ENCODE measurements around the gene GHR. TPM values are rescaled to one million over a fixed set of nuclear protein-coding genes. Genes with fewer than 3 reads are reported as not detected.

Gene GHR
- total RNA-seq, 1 experiment from 2014 or later = 0.05 TPM

DNA sequence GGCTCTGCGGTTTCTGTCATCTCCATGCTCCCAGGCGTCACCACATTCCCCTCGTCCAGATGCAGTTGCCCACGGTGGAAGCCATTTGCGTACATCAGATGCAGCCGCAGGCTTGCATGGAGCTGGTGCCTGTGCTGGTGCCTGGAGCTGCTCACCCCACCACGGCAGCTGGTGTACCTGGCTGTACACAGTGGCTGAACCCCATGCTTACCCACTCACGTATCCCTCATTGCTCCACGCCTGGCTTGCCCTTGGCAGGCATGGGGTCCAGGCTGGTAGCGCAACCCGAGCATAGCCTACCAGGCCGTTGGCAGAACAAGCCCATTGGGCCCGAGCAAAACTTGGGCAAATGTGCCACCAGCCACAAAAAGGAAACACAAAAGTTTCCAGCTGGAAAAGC lies 159.5 kb downstream of the GHR start:
- Histone ChIP-seq H3K4me1 (ENCODE audit: control insufficient read depth, insufficient read depth, low read length) (no peaks in the 10 kb centered on the region), H3K9me3 (ENCODE audit: control insufficient read depth, insufficient read depth, low read depth, low read length) (no peaks in the 10 kb centered on the region), H3K36me3 (ENCODE audit: control insufficient read depth, insufficient read depth, low read length) (no peaks in the 10 kb centered on the region; the same call in 1 of the 2 replicates), H3K4me3 (ENCODE audit: low read depth in 2 of 2, low read length in 2 of 2) (no peak overlapping the region), H3K27ac (ENCODE audit: low read length) (no peak overlapping the region), H3K27me3 (ENCODE audit: control insufficient read depth, insufficient read depth, low read length) (no peaks in the 10 kb centered on the region; the same call in 1 of the 2 replicates)
- BruUV-seq (replicated peaks) = no TSS peak
- intact Hi-C loops (cut with micrococcal nuclease; ENCODE audit: unreplicated experiment) = loop anchor here (2.0 to 10.0 kb wide), 4 partner anchors 160 to 725 kb away; partner anchors contain the start of gene GHR
- POLR2A ChIA-PET = no interaction called here
- 0 out of 2 replicates have a peak, but pooled peaks have one; percentile 48 for ATAC-seq
- DNase-seq (ENCODE audit: low read depth, low spot score) = no peak
- in situ Hi-C loops (cut with HindIII; ENCODE audit: low pct_unique_long_range_greater_than_20kb, low sequenced_read_pairs) = no loop called here
- TF ChIP-seq, protein P1, sequence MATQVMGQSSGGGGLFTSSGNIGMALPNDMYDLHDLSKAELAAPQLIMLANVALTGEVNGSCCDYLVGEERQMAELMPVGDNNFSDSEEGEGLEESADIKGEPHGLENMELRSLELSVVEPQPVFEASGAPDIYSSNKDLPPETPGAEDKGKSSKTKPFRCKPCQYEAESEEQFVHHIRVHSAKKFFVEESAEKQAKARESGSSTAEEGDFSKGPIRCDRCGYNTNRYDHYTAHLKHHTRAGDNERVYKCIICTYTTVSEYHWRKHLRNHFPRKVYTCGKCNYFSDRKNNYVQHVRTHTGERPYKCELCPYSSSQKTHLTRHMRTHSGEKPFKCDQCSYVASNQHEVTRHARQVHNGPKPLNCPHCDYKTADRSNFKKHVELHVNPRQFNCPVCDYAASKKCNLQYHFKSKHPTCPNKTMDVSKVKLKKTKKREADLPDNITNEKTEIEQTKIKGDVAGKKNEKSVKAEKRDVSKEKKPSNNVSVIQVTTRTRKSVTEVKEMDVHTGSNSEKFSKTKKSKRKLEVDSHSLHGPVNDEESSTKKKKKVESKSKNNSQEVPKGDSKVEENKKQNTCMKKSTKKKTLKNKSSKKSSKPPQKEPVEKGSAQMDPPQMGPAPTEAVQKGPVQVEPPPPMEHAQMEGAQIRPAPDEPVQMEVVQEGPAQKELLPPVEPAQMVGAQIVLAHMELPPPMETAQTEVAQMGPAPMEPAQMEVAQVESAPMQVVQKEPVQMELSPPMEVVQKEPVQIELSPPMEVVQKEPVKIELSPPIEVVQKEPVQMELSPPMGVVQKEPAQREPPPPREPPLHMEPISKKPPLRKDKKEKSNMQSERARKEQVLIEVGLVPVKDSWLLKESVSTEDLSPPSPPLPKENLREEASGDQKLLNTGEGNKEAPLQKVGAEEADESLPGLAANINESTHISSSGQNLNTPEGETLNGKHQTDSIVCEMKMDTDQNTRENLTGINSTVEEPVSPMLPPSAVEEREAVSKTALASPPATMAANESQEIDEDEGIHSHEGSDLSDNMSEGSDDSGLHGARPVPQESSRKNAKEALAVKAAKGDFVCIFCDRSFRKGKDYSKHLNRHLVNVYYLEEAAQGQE (IDR thresholded peaks at IDR 0.05; ENCODE audit: insufficient read depth in 1 of 2, low read depth in 2 of 2, low read length in 1 of 2) = no peak
- TF ChIP-seq POLR2AphosphoS5 (IDR thresholded peaks at IDR 0.05; ENCODE audit: low read depth, low read length) (no peak), SIN3A (IDR thresholded peaks at IDR 0.05; ENCODE audit: borderline replicate concordance, insufficient read depth, low read depth, low read length) (no peak), TCF7L2 (IDR thresholded peaks at IDR 0.05; ENCODE audit: low read depth, low read length) (no peak)
- TF ChIP-seq, protein P2, sequence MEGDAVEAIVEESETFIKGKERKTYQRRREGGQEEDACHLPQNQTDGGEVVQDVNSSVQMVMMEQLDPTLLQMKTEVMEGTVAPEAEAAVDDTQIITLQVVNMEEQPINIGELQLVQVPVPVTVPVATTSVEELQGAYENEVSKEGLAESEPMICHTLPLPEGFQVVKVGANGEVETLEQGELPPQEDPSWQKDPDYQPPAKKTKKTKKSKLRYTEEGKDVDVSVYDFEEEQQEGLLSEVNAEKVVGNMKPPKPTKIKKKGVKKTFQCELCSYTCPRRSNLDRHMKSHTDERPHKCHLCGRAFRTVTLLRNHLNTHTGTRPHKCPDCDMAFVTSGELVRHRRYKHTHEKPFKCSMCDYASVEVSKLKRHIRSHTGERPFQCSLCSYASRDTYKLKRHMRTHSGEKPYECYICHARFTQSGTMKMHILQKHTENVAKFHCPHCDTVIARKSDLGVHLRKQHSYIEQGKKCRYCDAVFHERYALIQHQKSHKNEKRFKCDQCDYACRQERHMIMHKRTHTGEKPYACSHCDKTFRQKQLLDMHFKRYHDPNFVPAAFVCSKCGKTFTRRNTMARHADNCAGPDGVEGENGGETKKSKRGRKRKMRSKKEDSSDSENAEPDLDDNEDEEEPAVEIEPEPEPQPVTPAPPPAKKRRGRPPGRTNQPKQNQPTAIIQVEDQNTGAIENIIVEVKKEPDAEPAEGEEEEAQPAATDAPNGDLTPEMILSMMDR (IDR thresholded peaks at IDR 0.05) = no peak
- CTCF ChIA-PET = interaction anchor here (1.2 to 1.3 kb wide), 2 partner anchors 98 to 726 kb away, joined by 3 to 5 read pairs; no protein-coding TSS in a partner anchor

DNA sequence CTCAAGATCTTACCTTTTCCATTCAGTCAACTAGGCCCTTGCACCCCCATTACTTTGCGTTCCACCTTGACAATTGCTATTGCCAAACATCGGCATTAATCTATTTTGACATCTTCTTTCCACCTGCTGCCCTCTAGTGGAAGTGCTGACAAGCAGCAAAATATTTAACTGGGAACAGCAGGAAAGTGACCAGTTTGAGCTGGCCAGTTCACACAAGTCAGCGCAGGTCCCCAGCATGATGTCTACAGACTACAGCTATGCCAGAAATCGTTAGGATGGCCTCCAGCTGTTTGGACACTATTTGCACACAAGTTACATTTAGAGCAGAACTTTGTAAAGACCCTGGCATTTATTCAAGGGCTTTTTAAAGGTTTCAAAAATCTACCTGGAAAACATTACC lies 160.1 kb downstream of the GHR start:
- Histone ChIP-seq H3K4me3 (ENCODE audit: low read depth in 2 of 2, low read length in 2 of 2) (no peak overlapping the region), H3K4me1 (ENCODE audit: control insufficient read depth, insufficient read depth, low read length) (no peaks in the 10 kb centered on the region), H3K9me3 (ENCODE audit: control insufficient read depth, insufficient read depth, low read depth, low read length) (no peaks in the 10 kb centered on the region), H3K36me3 (ENCODE audit: control insufficient read depth, insufficient read depth, low read length) (no peaks in the 10 kb centered on the region; the same call in 1 of the 2 replicates), H3K27me3 (ENCODE audit: control insufficient read depth, insufficient read depth, low read length) (no peaks in the 10 kb centered on the region; the same call in 1 of the 2 replicates), H3K27ac (ENCODE audit: low read length) (no peak overlapping the region)
- in situ Hi-C loops (cut with HindIII; ENCODE audit: low pct_unique_long_range_greater_than_20kb, low sequenced_read_pairs) = no loop called here
- POLR2A ChIA-PET = no interaction called here
- BruUV-seq (replicated peaks) = no TSS peak
- DNase-seq (ENCODE audit: low read depth, low spot score) = peak; percentile 35
- TF ChIP-seq POLR2AphosphoS5 (IDR thresholded peaks at IDR 0.05; ENCODE audit: low read depth, low read length) = no peak
- TF ChIP-seq, protein P2 (IDR thresholded peaks at IDR 0.05) = peak; percentile 86
- CTCF ChIA-PET = interaction anchor here (0.9 to 1.3 kb wide), 3 partner anchors 99 to 727 kb away, joined by 3 to 5 read pairs (median 3); no protein-coding TSS in a partner anchor
- intact Hi-C loops (cut with micrococcal nuclease; ENCODE audit: unreplicated experiment) = loop anchor here (2.0 to 10.0 kb wide), 4 partner anchors 161 to 726 kb away; partner anchors contain the start of gene GHR
- peak; percentile 63 for ATAC-seq

Data from Panc1 (cell line).